Neural crest cell (in vitro differentiated cells): ENCODE measurements around the gene SPR. TPM values are rescaled to one million over a fixed set of nuclear protein-coding genes. Genes with fewer than 3 reads are reported as not detected.
A peak's percentile ranks its signal among the peaks of the same experiment; 100 is the strongest.

Experiments used
- DNase-seq: peaks from one replicate; pipeline ENCODE4 v3.0.0; 2021; ENCODE audit warnings: low read depth, mixed read lengths, low spot score
- H3K27ac Mint-ChIP-seq: one replicate; pipeline ENCODE4 v1.8.0; 2021; ENCODE audit warnings: mild to moderate bottlenecking, mixed read lengths; ENCODE audit not compliant: unreplicated experiment
- H3K27me3 Mint-ChIP-seq: 2 replicates; pipeline ENCODE4 v1.8.0; 2021; ENCODE audit warnings: low read depth, mild to moderate bottlenecking, mixed read lengths
- H3K36me3 Mint-ChIP-seq: 2 replicates; pipeline ENCODE4 v1.8.0; 2021; ENCODE audit warnings: low read depth, mild to moderate bottlenecking, mixed read lengths
- H3K4me1 Mint-ChIP-seq: 2 replicates; pipeline ENCODE4 v1.8.0; 2021; ENCODE audit warnings: mixed read lengths
- H3K4me3 Mint-ChIP-seq: one replicate; pipeline ENCODE4 v1.8.0; 2021; ENCODE audit warnings: mild to moderate bottlenecking, mixed read lengths
- H3K9me3 Mint-ChIP-seq: 2 replicates; pipeline ENCODE4 v1.8.0; 2021; ENCODE audit warnings: mixed read lengths
- CTCF ChIP-seq: fragments of 200-600 bp; sonication (generic); conservative IDR thresholded peaks from 2 replicates; pipeline ENCODE4 v1.5.0; 2021; ENCODE audit warnings: antibody characterized with exemption, mild to moderate bottlenecking
- total RNA-seq: library from RNA; stranded (reverse); gene quantifications from 2 replicates; pipeline ENCODE4 v1.2.1, GENCODE V29; 2021

SPR gene
- total RNA-seq, 1 donor from 2014 or later = 6.3 TPM

- Mint-ChIP-seq H3K4me3 (peak overlapping the region; percentile 75), H3K27me3 (peaks cover 79% of the 10 kb centered on the region), H3K4me1 (peaks cover 9% of the 10 kb centered on the region), H3K27ac (peak overlapping the region; percentile 45), H3K36me3 (no peaks in the 10 kb centered on the region), H3K9me3 (no peaks in the 10 kb centered on the region)
- TF ChIP-seq CTCF = peak; percentile 99
- peak; percentile 98 for DNase-seq
Measured at GRCh38 chr2:72862239-72862988, 24.8 kb upstream of the SPR start.

GRCh38 chr2:72863046-72863445, 24.2 kb upstream of the SPR start:
- Mint-ChIP-seq H3K27ac (no peak overlapping the region), H3K4me3 (no peak overlapping the region), H3K36me3 (no peaks in the 10 kb centered on the region), H3K27me3 (peaks cover 76% of the 10 kb centered on the region), H3K9me3 (no peaks in the 10 kb centered on the region), H3K4me1 (peaks cover 9% of the 10 kb centered on the region)
- no peak for DNase-seq
- no peak for TF ChIP-seq CTCF

- no peak for TF ChIP-seq CTCF
Measured at GRCh38 chr2:72864500-72864899, 22.7 kb upstream of the SPR start.

GRCh38 chr2:72871060-72871459, 16.1 kb upstream of the SPR start:
- no peak overlapping the region for H3K27ac Mint-ChIP-seq
- peaks cover 78% of the 10 kb centered on the region for H3K27me3 Mint-ChIP-seq
- H3K4me1 Mint-ChIP-seq = no peaks in the 10 kb centered on the region
- no peak for DNase-seq
- no peak overlapping the region for H3K4me3 Mint-ChIP-seq
- H3K36me3 Mint-ChIP-seq = no peaks in the 10 kb centered on the region
- TF ChIP-seq CTCF = no peak
- peaks cover 3% of the 10 kb centered on the region for H3K9me3 Mint-ChIP-seq

More at GRCh38 chr2:72864500-72864899, 22.7 kb upstream of the SPR start:
- H3K27me3 Mint-ChIP-seq = peaks cover 77% of the 10 kb centered on the region
- no peaks in the 10 kb centered on the region for H3K36me3 Mint-ChIP-seq
- H3K4me3 Mint-ChIP-seq = no peak overlapping the region
- no peak for DNase-seq
- H3K4me1 Mint-ChIP-seq = peaks cover 9% of the 10 kb centered on the region
- H3K27ac Mint-ChIP-seq = no peak overlapping the region
- H3K9me3 Mint-ChIP-seq = no peaks in the 10 kb centered on the region

GRCh38 chr2:72871880-72872279, 15.3 kb upstream of the SPR start:
- TF ChIP-seq CTCF = no peak
- Mint-ChIP-seq H3K27ac (no peak overlapping the region), H3K36me3 (no peaks in the 10 kb centered on the region), H3K27me3 (peaks cover 78% of the 10 kb centered on the region), H3K9me3 (peaks cover 3% of the 10 kb centered on the region), H3K4me3 (no peak overlapping the region), H3K4me1 (no peaks in the 10 kb centered on the region)
- no peak for DNase-seq
